Esophagus mucosa (tissue), 1 donor: ENCODE data around the gene CDNF. TPM values are rescaled to one million over a fixed set of nuclear protein-coding genes. Genes with fewer than 3 reads are reported as not detected.
"Not testable (repeated sequence)": the region's sequence is repeated elsewhere in the genome, so short reads cannot be mapped to it uniquely, and the experiment has no call there.

Source experiments
- ATAC-seq: fragments of 200-7000 bp; cut with Tn5 transposase; one replicate; pipeline ENCODE4 v1.9.1; 2020
- total RNA-seq: library from RNA; stranded (reverse); gene quantifications from one replicate; pipeline ENCODE4 v1.2.4, GENCODE V29; 2023
- donor health status: DM: yes; HTN: yes; CAD: no.

CDNF gene
- total RNA-seq, 1 donor from 2014 or later = 1.2 TPM

DNA sequence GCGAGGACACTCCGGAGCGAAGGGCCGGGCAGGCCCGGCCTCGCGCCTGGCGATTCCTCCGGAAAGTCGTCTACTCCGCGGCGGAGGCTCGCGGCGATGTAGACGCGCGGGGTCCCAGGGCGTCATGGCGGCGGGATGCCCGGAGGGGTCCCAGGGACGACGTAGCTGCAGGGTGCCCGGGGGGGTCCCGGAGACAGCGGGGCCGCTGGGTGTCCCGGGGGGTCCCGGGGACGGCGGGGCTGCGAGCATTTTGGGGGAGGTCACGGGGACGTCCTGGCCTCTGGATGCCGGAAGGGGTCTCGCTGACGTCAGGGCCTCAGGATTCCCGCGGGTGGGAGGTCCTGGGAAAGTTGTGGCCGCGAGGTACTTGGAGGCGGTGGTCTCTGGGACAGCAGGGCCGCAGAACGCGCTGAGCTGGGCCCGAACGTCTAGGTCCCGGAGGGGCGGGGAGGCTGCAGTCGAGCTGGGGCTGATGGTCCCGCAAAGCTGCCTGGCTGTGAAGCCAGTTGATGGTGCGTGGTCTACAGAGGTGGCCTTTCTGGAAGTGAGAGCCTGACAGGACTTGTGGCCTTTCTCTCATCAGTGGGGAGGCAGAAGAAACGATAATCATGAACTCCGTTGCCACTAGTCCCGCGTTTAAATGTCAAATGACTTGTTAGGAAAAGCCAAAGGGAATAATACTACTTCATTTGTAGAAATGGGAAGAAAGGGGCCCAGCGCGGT, 906 bp upstream of the CDNF start:
- ATAC-seq = peak; percentile 17

DNA sequence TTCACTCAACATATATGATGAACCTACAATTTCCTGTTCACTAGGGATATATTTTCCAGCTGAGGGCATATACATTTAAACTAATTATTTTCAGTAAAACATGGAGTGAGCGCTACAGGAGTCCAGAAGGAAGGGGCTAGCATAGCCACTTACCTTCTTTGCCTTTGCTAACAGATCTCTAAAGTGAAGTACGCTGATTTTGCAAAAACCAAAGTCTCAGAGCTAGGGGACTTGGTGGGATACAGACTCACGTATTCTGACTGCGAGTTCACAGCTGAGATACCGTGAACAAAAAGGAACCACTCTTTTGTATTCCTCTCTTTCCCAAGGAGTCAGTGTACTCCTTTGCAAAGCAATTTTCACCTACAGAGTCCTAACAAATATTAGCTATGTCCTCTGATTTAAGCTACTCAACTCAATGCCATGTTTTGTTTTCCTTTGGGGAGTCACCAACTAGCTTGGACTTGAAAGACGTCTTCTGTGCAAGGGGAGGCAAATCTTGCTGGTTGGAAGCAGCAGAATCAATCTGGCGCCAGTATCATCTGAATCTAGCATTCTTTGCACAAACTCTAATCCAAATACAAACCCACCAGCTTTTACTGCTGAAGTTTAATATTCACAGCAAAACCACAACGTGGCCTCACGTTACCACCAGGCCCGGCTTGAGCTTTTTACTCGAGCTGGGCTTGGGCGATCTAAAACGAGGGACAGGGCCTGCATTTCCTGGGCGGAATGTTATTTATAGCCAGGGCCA, 657 bp downstream of the CDNF start:
- no peak for ATAC-seq

DNA sequence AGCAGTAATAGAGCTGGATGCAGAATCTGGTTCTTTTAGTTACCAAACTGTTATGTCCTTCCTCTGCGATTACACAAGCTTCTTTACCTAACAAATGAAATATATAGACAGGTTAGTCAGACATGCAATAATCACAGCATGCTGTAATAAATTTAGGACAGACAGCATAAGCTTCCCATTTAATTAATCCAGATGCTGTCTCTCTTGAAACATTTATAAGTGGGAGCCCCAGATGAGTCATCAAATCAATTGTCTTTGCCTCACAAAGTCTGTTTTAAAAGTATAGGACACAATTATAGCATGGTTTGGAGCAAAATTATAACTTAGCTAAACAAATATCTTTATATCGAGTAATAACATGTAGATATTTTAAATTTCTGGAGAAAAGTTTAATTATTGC, 1.6 kb downstream of the CDNF start:
- no peak for ATAC-seq

GRCh38 chr10:14833106-14833505, 4.7 kb downstream of the CDNF start:
- ATAC-seq = no peak

DNA sequence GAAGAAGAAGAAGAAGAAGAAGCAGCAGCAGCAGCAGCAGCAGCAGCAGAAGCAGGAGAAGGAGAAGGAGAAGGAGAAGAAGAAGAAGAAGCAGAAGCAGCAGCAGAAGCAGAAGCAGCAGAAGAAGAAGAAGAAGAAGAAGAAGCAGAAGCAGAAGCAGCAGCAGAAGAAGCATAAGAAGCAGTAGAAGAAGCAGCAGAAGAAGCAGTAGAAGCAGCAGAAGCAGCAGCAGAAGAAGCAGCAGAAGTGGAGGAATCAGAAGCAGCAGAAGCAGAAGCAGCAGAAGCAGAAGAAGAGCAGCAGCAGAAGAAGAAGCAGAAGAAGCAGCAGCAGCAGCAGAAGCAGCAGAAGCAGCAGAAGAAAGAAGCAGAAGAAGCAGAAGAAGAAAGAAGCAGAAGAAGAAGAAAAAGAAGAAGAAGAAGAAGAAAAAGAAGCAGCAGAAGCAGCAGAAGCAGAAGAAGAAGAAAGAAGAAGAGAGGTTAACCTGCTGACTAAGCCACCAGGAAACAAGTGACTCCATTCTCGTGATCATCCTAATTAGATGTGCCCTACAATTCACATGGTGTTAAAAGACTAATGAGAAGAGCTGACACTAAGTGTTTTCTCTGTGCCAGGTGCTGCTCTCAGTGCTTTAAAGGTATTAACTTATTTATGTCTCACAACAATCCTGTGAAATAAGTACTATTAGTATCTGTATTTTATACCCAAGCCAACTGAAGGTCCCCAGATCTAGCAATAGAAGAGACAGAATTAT, 11.6 kb downstream of the CDNF start:
- ATAC-seq = no peak

DNA sequence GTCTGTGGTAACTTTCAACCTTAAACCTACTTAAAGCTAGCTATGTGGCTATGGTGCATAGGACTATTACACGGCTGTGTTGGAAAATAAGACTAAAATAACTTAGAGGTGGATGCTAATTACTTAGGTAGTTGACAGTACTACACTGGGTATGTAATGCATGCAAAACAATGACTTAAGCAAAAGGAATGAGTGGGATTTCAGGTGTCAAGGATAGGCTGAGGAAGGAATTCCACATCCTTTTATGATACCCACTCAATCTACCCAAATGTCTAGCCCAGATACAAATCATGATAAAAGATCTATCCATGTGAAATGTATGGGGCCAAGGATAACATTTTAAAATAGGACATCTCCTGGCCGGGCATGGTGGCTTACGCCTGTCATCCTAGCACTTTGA, 13.9 kb downstream of the CDNF start:
- ATAC-seq = no peak

DNA sequence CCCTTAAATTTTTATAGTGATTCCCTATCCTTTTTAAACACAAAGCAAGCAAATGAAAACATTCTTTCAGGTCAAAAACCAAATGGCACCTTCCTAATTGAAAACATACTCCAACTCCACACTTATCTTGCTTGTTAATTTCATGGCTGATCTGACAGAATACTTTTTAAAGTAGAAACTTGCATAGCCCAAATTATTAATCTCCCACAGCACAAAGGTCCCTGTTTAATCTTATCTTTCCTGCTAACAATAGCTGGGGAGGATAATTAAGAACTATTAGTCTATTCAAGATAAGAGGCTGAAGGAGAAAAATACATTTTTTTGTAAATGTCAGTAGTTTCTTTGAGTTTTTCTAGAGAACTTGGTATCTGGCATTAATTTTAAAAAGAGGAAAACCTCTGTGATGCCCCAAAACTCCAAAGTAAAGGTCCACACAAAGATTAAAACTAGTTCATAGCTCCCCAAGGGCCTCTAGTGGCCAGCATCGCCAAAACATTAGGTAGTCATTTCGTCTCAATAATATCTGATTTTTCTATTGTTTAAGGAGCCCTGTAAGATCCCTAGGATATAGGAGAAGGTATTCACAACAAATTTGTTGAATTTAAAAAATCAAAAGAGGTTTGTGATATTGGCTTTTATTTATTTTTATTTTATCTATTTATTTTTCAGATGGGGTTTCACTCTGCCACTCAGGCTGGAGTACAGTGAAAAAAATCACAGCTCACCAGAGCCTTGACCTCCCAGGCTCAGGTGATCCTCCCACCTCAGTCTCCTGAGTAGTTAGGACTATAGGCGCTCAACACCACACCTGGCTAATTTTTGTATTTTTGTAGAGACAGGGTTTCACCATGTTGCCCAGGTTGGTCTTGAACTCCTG, 14.7 kb downstream of the CDNF start:
- no peak for ATAC-seq

DNA sequence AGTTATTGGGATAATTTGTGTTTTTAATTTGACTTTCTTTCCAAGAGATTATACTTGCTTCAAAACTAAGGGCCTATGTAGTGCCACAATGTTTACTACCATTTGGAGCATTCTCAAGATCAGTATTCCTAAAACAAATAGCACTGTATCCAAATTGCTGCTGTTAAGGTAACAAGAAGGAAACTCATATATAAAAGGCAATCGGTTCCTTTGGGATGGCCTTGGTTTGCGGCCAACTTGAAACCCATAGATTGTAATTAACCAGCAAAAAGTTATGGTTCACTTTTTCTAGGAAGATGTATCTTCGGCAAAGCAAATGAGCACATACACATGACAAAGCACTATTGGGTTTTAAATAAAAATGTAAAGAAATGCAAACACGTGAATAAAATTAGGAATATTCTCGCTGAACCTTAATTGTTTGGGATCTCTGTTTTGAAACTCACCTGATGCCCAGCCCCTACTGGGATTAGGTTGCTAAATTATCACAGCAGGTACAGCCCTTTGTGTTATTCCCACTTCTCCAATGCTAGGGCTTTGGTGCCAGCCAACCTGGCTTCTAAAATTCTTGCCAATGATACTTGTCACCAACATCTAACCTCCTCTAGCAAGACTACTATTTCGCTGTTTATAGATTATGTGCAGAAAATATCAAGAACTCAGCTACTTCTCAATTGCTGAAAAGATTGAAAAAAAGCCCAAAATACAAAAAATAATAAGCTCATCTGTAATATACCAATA, 16.0 kb downstream of the CDNF start:
- no peak for ATAC-seq

DNA sequence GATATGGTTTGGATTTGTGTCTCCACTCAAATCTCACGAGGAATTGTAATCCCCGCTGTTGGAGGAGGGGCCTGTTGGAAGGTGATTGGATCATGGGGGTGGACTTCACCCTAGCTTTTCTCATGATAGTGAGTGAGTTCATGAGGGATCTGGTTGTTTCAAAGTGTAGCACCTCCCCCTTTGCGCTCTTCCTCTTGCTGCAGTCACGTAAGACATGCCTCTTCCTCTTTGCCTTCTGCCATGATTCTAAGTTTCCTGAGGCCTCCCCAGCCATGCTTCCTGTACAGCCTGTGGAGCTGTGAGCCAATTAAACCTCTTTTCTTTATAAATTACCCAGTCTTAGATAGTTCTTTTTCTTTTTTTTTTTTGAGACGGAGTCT, 17.1 kb downstream of the CDNF start:
- no peak for ATAC-seq

DNA sequence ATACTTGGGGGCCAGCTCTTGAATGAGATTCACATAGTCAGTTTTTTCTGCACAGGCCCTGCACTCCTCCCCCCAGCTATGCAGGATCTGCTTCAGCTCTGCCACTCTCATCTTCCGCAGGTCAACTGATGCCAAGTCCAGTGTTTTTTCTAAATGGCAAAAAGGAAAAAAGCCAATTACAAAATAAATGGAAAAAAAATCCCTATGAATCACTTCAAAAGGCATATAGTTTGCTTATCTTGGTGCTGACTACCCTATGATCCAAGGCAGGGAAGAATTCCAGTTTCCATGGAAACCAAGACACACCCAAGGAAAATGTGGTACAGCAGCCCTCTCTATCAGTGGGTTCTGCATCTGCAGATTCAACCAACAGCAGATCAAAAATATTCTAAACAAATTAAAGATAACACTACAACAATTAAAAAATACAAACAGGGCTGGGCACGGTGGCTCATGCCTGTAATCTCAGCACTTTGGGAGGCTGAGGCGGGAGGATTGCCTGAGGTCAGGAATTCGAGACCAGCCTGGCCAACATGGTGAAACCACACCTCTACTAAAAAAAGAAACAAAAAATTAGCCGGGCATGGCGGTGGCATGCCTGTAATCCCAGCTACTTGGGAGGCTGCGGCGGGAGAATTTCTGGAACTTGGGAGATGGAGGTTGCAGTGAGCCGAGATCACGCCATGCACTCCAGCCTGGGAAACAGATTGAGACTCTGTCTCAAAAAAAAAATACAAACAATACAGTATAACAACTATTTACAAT, 17.6 kb downstream of the CDNF start:
- no peak for ATAC-seq

DNA sequence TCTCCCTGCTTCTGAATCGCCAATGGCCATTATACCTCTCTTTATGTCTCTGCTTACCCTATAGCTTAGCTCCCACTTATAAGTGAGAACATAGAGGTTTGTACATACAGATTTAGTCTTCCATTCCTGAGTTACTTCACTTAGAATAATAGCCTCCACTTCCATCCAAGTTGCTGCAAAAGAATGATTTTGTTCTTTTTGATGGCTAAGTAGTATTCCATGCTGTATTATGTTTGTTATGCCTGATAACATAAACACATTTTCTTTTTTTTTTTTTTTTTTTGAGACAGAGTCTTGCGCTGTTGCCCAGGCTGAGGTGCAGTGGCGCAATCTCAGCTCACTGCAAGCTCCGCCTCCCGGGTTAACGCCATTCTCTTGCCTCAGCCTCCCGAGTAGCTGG, 21.1 kb downstream of the CDNF start:
- ATAC-seq = not testable (repeated sequence)

DNA sequence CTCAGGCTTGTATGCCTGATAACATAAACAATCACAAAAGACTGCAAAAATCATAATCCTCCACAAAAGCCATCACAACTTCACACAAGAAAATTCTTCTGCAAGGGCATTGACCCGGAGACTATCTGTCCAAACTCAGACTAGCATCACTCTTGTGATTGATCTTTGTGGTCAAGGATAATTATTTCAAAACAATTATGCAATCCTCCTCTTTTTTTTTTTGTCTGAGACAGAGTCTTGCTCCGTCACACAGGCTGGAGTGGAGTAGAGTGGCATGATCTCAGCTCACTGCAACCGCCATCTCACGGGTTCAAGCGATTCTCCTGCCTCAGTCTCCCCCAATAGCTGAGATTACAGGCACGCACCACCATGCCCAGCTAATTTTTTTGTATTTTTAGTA, 22.2 kb downstream of the CDNF start:
- no peak for ATAC-seq

- no peak for ATAC-seq
Observed at GRCh38 chr10:14812271-14812670, 25.6 kb downstream of the CDNF start.

GRCh38 chr10:14810969-14811953, 26.6 kb downstream of the CDNF start:
- no peak for ATAC-seq

GRCh38 chr10:14806318-14806717, 31.5 kb downstream of the CDNF start:
- no peak for ATAC-seq

DNA sequence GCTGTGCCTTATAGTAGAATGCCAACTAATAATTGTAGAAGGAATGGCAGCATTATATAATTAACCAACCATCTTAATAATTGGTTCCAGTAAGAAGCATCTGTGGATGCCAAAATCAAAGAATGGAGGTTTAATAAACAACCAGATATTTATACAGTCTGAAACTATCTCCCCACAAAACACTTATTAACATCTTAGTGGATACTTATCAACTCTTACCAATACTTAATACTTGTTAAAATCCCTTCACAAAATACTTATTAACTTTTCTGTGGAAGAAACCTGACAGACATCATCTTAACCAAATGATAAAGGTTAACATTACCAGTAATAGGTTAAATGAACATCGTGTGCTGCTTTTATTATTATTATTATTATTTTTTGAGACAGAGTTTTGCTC, 34.0 kb downstream of the CDNF start:
- ATAC-seq = no peak

DNA sequence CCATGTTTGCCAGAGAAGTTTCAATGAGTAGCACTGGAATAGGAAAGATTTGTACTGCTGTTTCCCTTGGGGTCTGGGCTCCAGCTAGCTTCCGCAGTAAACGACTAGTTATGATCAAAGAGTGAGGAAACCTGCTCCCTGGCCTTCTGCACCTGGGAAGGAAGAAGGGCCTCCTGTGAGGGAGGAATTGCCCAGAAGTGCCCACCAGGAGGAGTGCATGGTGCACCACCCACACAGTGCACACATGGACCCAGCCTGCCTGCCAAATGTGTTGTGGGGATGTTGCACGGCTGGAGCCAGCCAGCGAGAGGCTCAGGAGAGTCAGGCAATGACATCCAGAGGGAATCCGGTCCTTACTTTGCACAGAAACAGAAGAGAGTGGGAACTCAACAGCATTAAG, 36.1 kb downstream of the CDNF start:
- peak; percentile 13 for ATAC-seq

GRCh38 chr10:14800397-14800796, 37.4 kb downstream of the CDNF start:
- no peak for ATAC-seq

- no peak for ATAC-seq
Observed at GRCh38 chr10:14798636-14799035, 39.2 kb downstream of the CDNF start.

DNA sequence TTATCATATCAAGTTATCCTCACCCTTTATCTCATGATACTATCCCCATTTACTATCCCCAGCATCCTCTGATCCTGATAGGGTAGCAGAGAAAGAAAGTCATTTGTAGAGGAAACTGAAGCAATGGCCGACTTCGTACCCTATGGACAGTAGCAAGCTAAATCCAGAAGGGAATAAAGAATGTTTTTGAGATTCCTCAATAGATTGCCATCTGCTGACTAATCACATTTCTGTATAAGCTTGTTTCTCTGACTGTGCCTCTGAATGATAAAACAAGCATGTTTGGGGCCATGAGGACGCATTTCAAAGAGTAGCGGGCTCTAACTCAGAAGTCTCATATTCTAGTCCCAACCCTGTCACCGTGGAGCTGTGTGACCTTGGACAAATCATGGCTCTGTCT, 49.9 kb downstream of the CDNF start:
- ATAC-seq = no peak
